UCSD-AML1 (cell line): ENCODE measurements around the gene SETX.
A peak's percentile ranks its signal among the peaks of the same experiment; 100 is the strongest.
"Not testable (repeated sequence)": the region's sequence is repeated elsewhere in the genome, so short reads cannot be mapped to it uniquely, and the experiment has no call there.

Experiments
- DNase-seq: peaks from one replicate; lab custom pipeline; 2025; ENCODE audit not compliant: unreplicated experiment; lab: John Stamatoyannopoulos, UW

SETX gene

GRCh38 chr9:132288966-132289365, 65.8 kb downstream of the SETX start:
- DNase-seq: no peak

GRCh38 chr9:132288361-132288760, 66.4 kb downstream of the SETX start:
- no peak for DNase-seq

GRCh38 chr9:132287256-132287760, 67.5 kb downstream of the SETX start:
- DNase-seq: no peak

DNA sequence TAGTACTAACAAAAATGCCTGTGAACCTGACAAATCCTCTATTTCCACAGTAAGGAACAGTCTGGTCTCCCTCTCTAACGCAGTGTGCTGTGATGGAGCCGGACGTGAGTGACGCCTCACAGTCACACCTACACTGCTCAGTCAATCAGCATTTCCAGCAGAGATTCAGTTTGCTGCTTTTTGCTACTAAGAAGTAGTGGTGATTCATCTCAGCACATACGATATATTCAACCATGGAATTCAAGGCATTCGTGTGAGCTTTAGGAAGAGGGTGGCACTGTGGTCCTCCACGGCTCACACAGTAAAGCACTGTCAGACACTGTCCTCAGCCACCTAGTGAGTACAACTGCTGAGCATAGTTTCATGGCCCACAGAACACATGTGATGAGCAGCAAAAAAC, 70.9 kb downstream of the SETX start:
- no peak for DNase-seq

- no peak for DNase-seq
These were observed 71.6 kb downstream of the SETX start for GRCh38 chr9:132283165-132283564.

GRCh38 chr9:132274861-132275260, 79.9 kb downstream of the SETX start:
- DNase-seq: no peak

- not testable (repeated sequence) for DNase-seq
These were observed 84.9 kb downstream of the SETX start for GRCh38 chr9:132269704-132270516.

GRCh38 chr9:132268725-132269352, 85.9 kb downstream of the SETX start:
- DNase-seq: peak; percentile 61

DNA sequence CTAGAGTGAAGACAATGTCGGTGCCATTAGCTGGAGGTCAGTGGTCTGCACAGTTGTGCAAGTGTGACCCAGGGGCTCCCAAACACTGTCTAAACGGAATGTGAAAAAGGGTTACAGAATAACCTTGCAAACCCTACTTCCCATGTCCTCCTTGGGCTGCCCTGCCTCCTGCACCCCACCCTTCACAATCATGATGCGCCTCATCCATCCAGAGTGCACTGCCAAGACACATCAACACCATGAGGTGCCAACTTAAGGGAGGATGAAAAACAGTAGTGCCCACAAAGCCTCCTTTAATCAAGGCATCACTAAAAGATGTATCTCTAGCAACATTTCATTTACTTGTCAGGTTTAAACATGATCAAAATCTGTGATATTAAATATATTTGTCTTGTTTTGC, 87.1 kb downstream of the SETX start:
- DNase-seq: no peak

DNA sequence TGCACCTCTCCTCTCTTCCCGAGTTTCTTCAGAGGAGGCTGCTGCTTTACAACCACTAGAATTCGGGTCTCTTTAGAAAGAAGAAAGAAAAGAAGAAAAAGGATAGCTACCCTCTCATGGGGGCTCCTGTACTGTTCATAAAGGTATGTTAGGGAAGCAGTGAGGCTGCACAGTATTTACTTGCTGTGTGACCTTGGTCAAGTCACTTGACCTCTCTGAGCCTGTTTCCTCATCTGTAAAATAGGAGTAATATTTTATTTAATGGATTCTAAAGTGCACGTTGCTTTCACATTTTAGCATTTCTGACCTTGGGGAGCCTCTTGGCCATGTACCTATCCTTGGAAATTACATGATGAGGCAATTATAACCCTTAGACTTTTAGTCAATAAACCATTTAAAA, 88.8 kb downstream of the SETX start:
- no peak for DNase-seq

GRCh38 chr9:132260846-132261245, 93.9 kb downstream of the SETX start:
- DNase-seq: no peak

- no peak for DNase-seq
These were observed 104.2 kb downstream of the SETX start for GRCh38 chr9:132250324-132251262.

DNA sequence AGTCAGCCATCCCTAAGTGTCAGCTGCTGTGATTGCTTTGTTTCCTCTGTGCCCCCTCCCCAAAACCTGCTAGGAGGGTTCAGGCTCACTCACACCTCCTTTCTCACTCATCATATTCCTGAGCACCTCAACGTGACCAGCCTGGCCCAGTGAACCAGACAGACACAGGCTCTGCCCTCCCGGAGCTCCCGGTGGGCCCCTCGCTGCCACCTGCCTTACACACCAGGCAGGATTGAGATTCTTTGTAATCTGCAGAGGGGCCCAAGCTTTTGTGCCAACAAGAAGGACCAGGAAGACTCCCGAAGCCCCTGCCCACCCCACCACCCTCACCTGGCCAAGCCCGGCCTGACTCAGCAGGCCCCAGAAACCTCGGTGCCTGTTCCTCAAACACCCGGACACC, 105.1 kb downstream of the SETX start:
- DNase-seq: no peak

- no peak for DNase-seq
These were observed 105.7 kb downstream of the SETX start for GRCh38 chr9:132249123-132249522.

DNA sequence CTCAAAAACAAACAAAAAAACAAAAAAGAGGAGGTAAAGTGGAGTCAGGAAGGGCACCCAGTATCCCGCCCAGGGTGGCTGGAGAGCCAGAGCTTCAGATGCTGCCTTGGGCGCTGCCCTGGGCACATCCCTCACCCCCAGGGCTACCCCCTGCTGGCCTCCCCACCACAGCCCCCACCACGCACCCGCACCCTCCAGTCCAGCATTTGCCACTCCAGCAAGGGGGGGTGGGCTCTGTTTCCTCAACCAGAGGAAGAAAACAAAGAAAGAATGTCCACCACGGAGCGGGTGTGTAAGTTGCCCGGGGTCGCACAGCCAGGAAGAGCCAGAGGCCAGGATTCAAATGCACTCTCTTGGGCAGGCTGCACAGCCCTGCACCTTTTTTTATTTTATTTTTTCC, 106.8 kb downstream of the SETX start:
- no peak for DNase-seq

- no peak for DNase-seq
These were observed 109.3 kb downstream of the SETX start for GRCh38 chr9:132245465-132245864.

DNA sequence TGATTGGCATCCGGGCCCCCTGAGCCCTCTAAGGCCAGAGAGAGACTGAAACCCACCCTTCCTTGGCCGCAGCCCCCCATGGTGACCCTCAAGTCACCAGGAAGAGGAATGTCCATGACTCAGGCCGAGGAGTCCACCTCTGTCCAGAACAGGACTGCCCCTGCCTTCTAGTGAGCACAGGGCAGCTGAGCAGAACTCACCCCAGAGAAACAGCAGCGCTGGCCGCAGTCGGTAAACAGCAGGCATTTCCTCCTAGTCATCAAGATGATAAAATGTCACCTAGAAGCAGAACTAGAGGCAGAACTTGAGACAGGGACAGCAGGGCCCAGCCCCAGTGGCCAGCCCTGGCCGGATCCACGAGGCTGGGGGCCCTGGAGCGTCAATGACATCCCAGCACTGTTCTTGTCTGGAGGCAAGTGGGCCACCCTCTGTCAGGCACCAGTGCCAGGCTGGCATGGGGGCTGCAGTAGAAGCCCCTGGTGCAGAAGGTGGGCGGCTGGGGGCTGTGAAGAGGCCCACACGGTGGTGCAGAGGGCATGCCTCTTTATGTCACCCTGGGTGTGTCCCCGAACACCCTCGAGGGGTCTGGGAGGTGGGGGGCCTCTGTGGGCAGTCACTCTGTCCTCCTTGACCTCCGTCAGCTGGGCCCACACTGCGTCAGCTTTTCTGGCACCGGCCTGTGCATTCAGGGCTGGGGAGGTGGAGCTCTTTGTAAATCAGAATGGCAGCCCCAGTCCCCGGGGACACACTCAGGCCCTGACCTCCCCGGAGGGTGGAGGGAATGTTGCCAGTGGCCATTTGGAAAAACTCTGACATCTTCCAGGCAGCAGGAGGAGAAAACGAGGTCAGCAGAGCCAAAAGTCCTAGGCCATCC, 110.0 kb downstream of the SETX start:
- no peak for DNase-seq

GRCh38 chr9:132243156-132244074, 111.4 kb downstream of the SETX start:
- DNase-seq: no peak

DNA sequence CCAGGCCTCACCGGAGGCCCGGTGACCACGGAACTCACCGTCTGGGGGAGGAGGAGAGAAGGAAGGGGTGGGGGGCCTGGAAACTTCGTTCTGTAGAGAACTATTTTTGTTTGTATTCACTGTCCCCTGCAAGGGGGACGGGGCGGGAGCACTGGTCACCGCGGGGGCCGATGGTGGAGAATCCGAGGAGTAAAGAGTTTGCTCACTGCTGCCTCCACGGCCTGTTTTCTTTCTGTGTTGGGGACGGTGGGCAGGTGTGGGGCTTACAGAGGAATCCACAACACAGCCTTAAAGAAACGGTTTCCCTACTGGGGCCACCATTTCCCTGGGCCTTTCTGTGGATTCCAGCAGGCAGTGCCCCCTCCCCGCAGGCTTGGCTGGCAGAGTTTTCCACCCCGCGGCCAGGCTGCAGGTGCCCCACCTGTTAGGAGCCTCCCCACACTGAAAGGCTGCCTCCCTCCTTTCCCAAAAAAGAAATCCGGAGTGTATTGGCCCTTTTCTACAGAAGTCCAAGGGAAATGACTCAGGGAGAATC, 112.1 kb downstream of the SETX start:
- DNase-seq: no peak
